Measurements from ENCODE around the gene SCFD2.

- TF ChIP-seq SUZ12 (IDR thresholded peaks at IDR 0.05; ENCODE audit: extremely low read depth, insufficient read depth, insufficient read length) (no peak), ZNF274 (IDR thresholded peaks at IDR 0.05; ENCODE audit: low read depth, low read length) (no peak), YY1 (IDR thresholded peaks at IDR 0.05; ENCODE audit: insufficient read depth, insufficient read length) (no peak)
Measured at GRCh38 chr4:53240573-53240972, 125.3 kb downstream of the SCFD2 start.
